OCI-M1 (cell line): ENCODE data around the gene PRKRA.
"Not testable (repeated sequence)": the region's sequence is repeated elsewhere in the genome, so short reads cannot be mapped to it uniquely, and the experiment has no call there.

Experiments
- DNase-seq: peaks from one replicate; lab custom pipeline; 2025; lab: John Stamatoyannopoulos, UW

The PRKRA gene

DNA sequence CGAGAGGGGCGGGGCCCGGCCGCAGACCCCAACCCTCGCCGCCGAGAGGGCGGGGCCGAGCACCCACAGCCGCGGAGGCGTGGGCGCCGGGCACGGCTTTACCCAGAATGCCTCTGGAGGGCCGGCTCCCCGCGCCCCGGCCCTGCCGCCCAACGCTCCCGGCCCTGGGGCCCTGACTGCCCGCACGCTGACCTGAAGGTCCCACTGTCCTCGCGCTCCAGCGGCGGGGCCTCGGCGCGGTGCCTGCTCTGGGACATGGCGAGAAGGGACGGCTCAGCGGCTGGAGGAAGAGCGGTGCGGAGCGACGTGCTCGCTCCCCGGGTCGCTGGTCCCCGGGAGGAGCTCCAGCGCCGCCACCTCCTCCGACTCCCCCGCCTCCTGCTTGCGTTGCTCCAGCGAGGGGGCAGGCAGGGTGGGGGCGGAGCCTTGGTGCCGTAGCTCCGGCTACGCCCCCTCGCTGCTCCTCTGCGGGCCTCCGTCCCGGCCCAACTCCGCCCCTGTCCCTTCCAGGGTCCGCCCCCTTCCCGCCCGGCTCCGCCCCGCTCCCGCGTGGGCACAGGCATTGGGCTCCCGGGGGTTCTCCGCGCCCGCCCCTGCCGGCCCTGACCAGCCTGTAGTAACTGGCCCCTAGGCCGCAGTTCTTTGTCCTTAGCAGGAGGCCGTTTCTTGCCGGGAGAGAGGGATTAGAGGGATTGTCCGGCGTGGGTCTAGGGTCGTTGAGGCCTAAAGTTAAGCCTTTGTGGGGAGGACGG is at the start of gene PRKRA, which contains the start of gene PJVK:
Gene PRKRA, minus strand, starts transcription at position 402 of the 752 bp plus-strand sequence. Its CDS starts 145 bp downstream, at position 257.
Gene PJVK, plus strand, starts transcription at position 605 of the 752 bp plus-strand sequence. CDS start 2,032 bp downstream, outside the sequence.
- peak; percentile 97 for DNase-seq

DNA sequence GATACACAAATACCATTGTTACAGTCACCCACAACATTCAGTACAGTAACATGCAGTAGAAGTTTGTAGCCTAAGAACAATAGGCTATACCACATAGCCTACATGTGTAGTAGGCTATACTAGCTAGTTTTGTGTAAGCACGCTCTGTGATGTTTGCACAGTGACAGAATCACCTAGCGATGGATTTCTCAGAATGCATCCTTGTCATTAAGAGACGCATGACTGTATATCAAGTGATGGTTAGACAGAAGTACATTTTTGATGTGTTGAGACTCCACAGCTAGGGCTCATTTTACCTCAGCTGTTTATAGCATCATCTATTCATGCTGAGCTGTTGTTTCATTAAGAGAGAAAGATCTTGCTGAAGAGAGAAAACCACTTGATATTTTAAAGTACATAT is 48.7 kb upstream of the PRKRA start:
- no peak for DNase-seq

DNA sequence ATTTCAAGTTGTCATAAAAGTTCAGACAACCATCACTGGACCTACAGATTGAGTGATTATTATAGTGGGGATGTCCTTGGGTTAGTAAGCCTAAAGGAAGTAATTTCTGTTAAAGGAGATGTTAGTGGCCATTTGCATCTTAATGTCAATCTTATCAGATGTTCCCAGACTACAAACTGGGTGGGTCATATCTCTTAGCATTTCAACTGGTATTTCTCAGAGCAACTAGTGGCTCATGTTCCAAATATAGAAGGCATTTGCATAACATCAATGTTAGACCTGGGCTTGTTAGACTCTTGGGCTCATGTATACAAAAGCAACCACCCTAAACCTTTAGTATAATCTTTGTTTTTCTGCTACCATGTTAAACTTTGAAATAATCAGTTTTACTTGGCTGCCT is 47.2 kb upstream of the PRKRA start:
- peak; percentile 64 for DNase-seq

DNA sequence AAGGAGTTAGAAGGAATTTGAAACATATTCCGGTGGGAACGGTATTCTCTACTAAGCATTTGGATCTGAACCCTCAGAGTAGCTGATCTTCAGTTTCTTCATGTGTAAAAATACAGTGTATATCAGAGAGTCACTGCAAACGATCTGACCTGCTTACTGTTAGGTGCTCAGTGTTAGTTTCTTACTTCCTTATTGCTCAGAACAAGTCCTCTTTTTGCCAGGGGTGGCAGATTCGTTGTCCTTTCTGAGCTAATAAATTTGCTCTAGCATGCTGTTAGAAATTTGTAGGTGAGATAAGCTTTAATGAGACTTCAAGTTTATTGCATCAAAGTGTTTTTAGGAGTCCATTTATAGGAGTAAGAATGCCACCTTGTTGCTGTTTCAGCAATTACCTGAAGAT is 45.1 kb upstream of the PRKRA start:
- no peak for DNase-seq

DNA sequence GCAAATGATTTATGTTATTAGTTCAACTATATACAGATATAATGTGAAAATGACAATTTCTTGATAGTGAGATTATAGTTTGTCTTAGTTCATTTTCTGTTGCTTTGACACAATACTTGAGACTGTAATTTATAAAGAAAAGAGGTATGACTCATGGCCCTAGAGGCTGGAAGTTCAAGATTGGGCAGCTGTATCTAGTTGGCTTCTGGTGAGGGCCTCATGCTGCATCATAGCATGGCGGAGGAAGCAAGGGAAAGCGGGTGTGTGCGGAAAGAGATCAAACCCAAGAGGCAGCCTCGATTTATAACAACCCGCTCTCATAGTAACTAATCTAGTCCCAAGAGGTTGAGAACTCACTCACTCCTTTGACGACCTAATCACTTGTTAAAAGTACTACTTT is 40.6 kb upstream of the PRKRA start:
- DNase-seq: no peak

DNA sequence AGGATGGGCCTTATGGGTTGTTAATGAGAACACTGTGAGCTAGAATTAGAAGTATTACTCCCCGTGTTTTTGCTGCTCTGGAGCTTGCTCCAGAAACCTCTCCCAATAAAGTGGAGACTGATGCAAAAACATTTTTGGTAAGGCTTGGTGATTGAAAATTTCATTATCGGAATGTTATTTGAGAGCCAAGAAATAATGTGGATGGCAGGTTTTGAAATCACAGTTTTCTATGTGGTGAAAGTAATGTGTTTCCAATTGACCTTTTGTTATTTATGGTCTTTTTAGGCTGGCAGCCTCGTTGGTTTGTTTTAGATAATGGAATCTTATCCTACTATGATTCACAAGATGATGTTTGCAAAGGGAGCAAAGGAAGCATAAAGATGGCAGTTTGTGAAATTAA is 34.4 kb upstream of the PRKRA start:
- DNase-seq: no peak

DNA sequence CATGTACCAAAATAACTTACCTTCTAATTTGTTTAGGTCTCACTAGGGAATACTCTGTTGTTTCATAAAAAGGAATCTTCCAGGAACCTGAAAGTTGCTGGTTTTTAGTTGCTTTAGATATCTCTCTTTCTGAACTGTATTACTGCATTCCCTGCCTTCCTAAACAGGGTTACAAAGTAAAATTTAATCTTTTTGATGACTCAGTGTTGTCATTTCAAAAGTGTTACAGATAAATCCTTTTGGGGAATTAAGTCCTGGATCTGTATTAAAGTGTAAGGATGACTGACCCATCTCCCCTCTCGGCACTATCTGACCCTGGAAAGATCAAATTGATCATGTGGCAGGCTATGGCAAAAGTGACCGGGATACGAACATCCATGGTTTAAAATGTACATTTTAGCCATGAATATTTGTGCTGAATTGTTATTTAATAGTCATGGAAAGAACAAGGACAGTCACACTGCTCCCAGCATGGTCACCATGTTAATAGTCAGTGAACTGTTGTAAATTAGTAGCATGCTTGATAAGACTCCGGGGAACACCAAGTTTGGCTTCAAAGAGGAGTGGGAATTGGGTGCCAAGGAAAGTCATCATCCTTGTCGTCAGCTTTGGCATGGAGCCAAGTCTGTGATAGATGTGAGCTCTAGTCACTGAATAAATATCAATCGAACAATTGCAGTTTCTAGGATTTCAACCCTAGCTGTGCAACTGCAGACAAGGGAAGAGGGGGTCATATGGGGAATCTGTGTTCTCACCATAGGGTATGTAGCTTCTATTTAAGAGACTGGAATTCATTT is 33.5 kb upstream of the PRKRA start:
- DNase-seq: no peak

DNA sequence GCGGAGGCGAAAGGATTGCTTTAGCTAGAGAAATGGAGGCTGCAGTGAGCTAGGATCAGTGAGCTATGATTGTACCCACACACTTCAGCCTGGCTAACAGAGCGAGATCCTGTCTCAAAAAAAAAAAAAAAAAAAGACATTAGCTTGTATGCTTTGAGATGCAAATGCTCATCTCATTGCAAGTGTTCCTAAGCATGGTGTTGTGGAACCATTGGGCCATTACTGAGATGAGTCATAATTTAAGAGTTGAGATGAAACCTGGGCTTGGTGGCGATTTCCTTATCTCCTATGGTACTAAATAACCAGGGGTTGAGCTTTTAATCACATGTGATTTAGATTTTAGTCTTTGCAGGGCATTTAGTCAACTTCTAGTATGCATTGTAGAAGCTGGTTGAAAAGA is 31.5 kb upstream of the PRKRA start:
- DNase-seq: peak; percentile 23

DNA sequence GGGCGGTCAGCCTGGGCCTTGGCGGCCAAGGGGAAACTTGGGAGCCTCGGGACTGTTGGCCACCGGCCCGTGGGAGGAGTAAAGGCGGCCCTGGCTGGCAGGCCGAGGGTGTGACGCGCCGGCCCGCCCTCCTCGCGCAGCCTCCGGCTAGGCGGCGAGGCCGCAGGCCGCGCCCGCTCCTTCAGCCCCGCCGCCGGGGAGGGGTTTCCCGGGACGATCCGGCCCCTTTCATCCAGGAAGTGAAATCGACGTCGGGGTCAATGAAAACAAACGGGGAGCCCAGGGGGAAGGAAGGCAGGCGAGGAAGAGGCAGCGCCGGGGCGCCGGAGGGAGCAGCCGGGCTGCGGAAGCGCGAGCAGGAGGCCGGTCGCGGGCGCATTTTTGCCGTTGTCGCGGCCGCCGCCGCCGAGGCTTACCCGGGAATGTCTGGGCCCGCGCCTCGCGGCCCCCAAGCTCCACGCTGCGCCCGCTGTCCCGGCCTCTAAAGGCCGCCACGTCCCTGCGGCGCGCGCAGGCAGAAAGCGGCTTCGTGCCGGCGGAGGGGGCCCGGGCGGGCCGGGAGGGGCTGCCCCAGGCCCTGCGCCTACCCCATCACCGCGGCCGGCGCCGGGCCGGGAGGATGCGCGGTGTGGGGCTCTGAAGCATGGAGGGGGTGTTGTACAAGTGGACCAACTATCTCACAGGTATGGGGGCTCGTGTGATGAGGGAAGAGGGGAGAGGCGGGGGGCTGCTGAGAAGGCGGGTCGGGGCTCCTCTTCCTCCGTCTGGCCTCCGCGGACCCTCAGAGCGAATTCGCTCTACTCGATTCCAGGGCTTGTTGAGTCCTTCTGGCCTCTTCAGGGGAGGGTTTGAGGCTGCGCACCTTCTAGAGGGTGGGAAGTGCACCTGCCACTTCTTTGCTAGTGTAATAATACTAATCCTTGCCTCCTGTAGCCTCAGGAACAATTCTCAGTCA is 29.5 kb upstream of the PRKRA start, which contains the start of gene PLEKHA3:
Gene PLEKHA3, plus strand, starts transcription at position 231 of the 955 bp plus-strand sequence. Its CDS starts 413 bp downstream, at position 644.
- DNase-seq: peak; percentile 95

DNA sequence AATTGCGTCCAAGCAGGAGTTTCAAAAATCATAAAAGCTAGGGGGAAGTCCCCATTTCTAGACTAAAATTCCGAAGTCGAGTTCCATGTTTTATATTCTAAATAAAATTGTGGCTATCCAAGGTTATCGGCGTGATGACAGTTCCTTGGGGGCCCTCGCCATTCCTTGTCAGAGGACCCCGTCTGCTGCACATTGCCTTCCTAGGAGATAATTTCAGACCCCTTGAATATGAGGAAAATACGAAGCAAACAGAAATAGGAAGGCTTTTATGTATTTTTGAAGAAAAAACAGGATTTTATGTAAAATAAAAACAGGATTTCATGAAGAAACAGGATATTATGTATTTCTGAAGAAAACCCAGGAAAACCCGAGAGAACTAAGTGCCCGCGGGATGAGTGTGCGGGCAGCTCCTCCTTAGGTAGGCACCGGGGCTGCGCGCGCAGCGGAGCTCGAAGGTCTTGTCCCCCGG is 28.8 kb upstream of the PRKRA start:
- no peak for DNase-seq

DNA sequence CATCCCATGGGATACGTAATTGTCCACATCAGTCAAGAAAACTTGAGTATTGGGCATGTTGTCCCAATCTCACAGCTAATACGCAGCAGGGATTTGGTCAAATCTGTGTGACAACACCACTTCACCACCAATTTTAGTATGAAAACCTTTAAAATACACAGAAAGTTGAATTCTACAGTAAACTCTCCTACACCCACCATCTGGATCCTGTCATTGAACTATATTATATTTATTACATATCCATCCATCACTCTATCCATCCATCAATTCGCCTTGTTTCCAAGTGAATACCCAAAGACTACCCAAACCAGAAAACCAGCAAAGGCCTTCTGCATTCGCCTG is 28.3 kb upstream of the PRKRA start:
- no peak for DNase-seq

DNA sequence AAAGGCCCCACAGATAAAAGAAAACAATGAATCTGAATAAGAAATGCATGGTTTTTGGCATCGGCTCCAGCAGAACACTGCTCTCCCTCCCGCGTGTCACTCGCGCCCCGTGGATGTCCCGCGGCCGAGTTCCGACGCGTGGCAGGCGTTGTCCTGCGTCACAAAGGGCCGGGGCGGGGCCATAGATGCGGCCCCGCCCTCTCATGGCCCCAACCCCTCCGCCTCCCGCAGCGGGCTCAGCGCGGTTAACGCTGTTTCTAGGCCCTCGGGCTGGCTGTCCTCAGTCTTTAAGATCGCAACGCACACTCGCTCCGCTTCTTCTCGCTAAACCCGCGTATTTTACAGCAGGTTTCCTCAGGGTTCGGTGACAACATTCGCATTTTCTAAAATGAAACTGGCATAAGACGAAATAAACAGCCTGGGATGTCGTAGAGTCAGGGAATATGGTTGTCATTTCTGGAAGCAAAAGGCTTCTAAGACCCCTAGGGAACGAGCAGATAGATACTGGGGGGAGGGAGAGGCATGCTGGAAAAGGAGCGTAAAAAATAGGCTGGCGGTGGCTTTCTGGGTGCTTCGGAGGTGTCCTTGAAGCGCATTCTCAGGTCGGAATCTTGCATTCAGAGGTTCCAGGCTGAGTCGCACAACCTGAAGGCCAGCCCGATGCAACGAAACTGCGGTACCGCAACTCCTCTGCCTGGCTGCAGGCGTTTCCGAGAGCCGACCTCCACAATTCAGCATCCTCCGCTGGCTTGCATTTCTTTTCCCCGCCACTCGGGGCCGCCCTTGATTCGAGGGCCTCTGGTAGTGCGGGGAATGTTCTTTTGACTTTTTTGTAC is 27.7 kb upstream of the PRKRA start, which contains the start of gene FKBP7:
Gene FKBP7, minus strand, starts transcription at position 162 of the 836 bp plus-strand sequence. Its CDS starts 101 bp downstream, at position 61.
- DNase-seq: peak; percentile 92

DNA sequence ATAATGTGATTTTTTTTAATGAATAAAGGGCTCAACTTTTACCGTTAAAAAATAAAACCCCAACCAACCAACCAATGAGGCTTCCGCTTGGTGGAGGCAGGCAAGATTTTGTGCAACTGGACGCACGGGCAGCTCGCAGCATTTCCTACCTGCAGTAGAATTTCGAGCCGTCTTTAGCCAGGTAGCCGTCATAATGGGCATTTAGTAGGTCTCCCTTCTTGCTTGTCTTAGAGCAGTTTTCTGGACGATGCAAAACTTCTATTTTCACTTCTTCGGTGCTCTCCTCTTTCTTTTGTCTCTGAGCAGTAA is 27.1 kb upstream of the PRKRA start:
- no peak for DNase-seq

DNA sequence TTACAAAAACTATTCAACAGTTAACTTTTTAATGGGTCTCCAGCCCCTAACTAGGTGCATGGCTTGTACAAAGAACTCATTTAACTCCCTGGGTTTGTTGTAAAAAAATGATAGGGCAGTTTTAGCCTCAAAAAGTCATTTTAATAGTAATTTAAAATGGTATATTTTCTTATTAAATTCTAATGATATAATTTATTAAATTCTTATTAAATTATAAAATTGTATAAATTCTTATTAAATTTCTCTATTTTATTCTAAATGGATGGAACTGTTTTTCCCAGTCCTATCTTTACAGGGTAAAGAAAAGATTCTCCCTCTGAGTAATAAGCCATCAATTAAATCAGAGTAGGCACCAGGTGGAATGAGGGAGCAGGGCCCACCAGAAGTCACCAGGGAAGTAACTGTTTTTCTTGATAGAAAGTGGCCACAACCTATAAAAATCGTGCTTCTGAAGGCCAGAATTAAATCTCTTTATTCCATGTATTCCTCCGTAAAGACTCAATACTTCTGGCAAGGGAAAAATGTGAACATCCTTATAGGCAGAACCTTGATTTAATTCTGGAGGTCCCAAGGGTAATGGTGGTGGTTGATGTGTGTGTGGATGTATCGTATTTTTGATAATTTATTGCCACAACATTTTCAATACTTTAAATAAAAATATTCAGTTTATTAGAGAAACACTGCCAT is 26.6 kb upstream of the PRKRA start:
- DNase-seq: no peak

DNA sequence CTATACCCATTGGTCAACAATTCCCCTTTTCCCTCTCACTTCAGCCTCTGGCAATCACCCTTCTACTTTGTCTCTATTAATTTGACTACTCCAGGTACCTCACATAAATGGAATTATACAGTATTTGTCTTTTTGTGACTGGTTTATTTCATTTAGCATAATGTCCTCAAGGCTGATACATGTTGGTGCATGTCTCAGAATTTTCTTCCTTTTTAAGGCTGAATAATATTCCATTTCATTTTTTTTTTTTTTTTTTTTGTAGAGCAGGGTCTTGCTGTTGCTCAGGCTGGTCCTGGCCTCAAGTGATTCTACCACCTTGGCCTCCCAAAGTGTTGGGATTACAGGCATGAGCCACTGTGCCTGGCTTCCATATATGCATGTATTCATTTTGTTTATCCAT is 25.5 kb upstream of the PRKRA start:
- DNase-seq: no peak

DNA sequence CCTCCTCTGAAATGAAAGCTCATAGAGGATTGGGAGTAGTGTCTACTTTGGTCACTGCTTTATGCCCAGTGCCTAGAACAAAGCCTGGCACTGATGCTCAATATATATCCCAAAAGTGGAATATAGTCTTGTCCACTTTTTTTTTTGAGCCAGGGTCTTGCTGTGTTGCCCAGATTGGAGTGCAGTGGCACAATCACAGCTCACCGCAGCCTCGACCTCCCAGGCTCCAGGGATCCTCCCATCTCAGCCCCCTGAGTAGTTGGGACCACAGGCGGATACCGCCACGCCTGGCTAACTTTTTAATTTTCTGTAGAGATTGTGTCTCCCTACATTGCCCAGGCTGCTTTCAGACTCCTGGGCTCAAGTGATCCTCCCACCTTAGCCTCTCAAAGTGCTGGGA is 23.6 kb upstream of the PRKRA start:
- no peak for DNase-seq

DNA sequence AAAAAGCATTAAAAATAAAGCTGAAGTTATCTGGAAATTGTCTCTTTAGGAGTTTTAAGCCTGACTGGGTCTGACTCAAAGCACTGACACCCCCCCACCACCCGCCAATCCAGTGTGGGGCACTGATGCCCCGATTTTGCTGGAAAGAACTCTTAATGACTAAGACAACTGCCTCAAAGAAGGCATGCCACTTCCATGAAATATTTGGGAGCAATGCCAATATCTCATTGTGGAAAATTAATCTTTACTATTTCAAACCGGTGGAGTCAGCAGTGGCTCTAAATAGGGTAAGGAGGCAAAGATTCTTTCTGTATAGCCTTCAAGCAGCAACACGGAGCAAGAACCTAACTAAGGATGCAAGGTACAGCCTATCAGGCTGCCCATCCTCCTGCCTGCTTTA is 23.0 kb upstream of the PRKRA start:
- no peak for DNase-seq

DNA sequence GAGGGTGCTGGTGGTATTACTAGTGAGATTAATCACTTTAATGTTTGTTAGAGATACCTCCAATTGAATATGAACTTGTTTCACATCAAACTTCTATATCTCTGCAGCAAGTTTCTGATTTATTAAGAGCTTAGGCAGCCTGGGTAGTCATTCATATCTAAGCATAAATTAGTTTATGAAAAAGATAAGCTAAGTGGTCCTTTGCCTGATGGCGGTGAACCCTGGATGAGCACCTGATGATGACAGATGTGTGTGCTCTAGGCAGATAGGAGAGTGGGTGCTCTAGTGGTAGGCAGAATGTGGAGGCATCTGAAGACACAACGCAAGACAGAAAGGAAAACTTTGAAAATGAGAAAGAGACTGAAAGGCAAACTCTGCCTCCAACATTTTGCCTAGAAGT is 22.4 kb upstream of the PRKRA start:
- DNase-seq: no peak

DNA sequence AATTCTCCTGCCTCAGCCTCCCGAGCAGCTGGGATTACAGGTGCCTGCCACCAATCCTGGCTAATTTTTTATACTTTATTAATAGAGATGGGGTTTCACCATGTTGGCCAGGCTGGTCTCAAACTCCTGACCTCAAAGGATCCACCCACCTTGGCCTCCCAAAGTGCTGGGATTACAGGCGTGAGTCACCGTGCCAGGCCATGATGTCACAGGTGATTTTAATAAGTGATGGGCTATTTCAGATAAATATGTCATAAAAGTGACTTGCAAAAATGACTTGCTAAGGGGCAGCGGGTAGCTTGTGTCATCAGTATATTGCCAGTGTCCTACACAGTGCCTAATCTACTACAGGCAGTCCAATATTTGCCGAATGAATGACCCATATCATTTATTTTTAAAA is 20.3 kb upstream of the PRKRA start:
- not testable (repeated sequence) for DNase-seq

DNA sequence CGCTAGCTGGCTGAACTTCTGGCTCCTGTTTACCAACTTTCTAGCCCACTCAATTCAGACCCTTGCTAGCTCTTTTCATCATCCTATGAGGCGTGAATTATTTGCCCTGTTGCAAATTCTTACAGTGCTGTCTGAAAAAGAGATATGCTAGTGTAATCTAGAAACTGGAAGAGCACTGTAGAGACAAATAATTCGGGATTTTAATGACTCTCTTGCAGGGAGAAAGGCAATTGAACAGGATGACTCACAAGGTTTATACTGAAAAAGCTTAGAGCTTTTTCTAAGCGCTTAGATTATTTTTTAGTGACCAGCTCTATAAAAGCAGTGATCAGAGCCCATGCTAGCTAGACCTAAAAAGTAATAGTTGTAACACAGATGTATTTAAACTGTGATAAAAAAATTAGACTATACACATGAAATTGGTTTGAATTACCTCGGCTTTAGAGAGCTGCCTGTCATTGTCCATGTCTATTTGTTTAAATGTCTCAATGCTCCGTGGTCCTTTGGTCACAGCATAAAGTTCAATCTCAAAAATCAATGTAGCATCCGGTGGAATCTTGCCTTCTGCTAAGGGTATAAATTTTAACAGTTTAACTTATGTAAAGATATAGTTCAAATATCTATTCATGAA is 18.4 kb upstream of the PRKRA start:
- DNase-seq: no peak
